CD4-positive, alpha-beta T cell treated with Interferon alpha-2 for 1 hour (primary cell): ENCODE measurements around the gene TOMM5.

Source experiments
- DNase-seq, 2 donors: peaks; one replicate each; pipeline ENCODE4 v3.0.0-alpha.2; 2020 to 2022

TOMM5 gene

DNA sequence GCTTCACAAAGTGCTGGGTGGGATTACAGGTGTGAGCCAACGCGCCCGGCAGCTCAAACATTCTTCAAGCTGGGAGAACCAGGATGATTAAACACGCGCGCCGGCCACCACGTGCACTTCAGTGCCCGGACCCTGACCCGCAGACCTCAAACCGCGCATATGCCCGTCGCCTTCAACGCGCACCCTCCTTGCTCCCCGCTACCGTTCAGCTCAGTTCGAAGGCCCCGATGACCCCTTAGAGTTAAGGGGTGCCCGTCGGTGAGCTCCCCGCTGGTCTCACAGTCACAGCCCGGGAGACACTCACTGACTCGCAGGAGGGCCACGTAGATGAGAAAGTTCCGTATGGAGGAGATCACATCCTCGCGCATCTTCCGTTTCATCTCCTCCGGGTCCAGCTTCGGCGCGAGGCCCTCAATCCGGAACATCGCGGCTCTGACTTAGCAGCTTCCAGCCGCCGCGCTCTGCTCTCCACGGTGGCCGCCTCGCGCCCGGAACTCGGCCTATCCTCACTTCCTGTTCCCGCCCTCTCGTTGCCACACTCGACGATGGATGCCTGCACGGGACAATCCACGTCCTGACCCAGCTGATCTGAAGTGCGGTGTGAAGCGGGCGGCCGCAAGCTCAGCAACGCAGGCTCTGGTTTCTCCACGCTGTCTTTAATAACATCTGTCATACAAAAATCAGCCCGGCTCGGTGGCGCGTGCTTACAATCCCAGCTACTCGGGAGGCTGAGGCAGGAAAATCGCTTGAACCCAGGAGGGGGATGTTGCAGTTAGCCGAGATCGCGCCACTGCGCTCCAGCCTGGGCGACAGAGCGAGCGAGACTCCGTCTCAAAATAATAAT, at the start of gene TOMM5:
TSS of gene TOMM5 (minus strand) at position 490 of the 844 bp plus-strand sequence. CDS start at position 425, 65 bp downstream.
- peak; percentile 89 to 93 for DNase-seq

GRCh38 chr9:37641331-37641730, 48.9 kb upstream of the TOMM5 start:
- DNase-seq, result no peak

DNA sequence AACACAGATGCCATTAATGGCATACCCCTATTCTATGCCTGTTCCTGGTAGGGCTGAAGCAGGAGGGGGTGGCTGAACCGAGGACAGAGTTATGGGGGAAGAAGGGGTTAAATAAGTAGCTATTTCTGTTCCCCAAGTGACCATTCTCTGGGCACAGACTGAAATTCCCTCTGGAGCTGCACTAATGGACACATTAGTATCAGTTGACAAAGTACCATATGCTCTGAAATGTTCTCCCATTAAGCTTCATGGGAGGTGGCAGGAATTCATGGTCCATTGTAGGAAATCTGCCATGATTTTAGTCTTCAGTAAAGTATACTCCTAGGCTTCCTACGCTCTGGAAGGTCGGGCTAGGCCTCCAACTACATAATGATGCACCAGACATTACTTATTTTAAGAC, 47.8 kb upstream of the TOMM5 start:
- no peak for DNase-seq

- DNase-seq, result no peak
These were observed 47.4 kb upstream of the TOMM5 start for GRCh38 chr9:37639841-37640240.

DNA sequence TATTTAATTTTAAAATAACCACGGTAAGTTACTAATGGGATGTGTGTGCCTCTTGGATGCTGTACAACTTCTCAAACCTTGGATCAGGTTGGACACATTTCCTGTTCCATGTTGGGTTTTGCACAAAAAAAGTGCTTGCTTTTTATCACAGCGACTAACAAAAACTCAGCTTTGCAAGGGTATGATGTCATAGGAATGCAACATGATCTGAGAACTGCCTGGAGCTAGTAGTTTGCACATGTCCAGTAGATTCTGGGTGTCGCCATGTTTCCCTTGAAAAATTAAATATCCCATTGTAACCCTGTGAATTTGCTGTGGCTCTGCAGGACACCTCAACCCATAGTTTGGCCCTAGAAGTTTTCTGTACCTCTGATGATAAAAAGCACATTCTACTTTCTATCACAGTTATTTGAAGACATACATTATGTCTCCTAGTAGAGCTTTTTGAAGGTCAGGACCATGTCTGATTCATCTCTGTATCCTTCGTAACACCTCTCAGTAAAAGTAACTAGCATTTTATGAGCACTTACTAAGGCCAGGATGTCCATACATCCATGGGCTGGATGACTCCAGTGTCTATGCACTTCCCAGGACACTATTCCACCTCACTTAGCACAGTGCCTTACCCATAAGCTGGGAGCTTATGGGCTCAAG, 46.8 kb upstream of the TOMM5 start:
- DNase-seq, result no peak

DNA sequence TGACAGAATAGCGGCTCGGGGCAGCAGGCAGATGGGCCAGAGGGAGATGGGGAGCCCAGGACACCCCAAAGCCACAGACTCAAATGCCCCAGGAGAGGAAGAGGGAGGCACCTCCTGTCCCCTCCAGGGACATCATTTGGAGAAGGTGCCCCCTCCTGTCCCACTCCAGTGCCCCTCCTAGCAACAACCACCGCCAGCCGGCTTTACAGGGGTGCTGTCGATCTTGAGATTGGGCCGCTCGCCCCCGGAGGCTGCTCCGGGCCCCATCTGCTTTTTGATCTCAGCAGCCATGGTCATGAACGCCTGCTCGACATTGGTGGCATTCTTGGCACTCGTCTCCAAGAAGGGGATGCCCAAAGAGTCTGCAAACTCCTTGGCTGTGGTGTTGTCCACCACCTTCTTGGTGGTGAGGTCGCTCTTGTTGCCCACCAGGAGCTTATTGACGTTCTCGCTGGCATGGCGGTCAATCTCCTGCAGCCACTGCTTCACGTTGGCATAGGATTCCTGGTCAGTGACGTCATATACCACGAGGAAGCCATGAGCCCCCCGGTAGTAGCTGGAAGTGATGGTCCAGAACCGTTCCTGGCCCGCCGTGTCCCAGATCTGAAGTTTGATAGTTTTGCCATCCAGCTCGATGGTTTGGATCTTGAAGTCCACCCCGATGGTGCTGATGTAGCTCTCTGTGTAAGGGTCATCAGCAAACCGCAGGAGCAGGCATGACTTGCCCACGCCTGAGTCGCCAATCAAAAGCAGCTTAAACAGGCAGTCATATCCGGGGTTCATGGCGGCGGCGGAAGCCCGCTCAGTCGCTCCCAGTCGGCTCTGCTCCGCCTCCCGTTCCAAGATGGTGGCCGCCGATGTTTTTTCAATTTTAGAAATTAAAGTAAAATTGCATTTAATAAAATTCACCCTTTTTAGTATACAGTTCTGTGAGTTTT, 44.4 kb upstream of the TOMM5 start:
- DNase-seq, result no peak

- DNase-seq, result no peak
These were observed 43.4 kb upstream of the TOMM5 start for GRCh38 chr9:37635808-37636207.

DNA sequence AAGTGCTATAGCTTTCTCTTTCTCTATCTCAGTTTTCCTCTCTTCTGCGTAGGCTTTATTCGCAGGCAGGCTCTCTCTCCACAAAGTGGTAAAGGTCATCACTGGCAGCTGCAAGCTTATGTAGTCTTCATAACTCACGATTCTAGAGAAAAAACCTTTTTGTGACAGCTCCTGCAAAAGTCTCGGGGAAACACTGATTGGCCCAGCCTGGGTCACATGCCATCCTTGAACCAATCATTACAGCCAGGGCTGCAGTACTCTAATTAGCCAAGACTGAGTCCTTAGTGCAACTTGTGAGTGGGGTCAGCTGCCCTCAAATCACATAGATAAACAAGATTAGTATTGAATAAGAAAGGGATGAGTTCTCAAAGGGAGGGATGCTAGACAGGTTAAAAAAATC, 40.1 kb upstream of the TOMM5 start:
- DNase-seq, result no peak

- DNase-seq, result no peak
These were observed 34.4 kb upstream of the TOMM5 start for GRCh38 chr9:37626708-37627292.

DNA sequence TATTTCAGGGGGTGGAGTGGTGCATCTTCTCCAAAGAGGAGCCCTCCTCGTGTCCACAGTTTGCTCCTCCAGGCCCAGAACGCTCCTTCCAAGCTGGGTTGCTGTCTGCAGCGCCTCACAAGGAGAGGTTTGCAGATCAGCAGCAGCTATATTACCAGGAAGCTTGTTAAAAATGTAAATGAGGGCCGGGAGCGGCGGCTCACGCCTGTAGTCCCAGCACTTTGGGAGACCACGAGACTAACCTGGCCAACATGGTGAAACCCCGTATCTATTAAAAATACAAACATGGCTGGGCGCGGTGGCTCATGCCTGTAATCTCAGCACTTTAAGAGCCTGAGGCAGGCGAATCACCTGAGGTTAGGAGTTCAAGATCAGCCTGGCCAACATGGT, 33.4 kb upstream of the TOMM5 start:
- DNase-seq, result no peak

GRCh38 chr9:37625036-37625757, 32.8 kb upstream of the TOMM5 start:
- DNase-seq, result no peak

- no peak for DNase-seq
These were observed 31.7 kb upstream of the TOMM5 start for GRCh38 chr9:37624073-37624472.

- DNase-seq, result no peak
These were observed 30.9 kb upstream of the TOMM5 start for GRCh38 chr9:37623267-37623666.

DNA sequence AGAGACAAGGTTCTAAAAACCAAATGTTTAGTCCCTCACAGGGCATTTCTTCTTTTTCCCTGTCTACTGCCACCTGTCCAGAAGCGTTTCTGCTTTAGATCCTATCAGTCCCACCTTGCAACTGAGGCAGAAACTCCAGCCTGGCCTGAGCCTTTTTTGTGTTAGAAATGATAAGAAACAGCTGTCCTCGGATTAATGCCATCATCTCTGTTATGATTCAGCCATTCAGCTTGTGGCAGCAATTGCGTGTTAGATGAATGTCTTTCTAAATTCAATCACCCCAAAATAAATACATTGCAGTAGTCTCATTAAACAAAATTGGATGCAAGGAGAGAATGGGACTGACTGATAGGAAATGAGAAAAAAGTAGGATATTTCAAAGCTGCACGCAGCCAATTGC, 30.1 kb upstream of the TOMM5 start:
- DNase-seq, result no peak

DNA sequence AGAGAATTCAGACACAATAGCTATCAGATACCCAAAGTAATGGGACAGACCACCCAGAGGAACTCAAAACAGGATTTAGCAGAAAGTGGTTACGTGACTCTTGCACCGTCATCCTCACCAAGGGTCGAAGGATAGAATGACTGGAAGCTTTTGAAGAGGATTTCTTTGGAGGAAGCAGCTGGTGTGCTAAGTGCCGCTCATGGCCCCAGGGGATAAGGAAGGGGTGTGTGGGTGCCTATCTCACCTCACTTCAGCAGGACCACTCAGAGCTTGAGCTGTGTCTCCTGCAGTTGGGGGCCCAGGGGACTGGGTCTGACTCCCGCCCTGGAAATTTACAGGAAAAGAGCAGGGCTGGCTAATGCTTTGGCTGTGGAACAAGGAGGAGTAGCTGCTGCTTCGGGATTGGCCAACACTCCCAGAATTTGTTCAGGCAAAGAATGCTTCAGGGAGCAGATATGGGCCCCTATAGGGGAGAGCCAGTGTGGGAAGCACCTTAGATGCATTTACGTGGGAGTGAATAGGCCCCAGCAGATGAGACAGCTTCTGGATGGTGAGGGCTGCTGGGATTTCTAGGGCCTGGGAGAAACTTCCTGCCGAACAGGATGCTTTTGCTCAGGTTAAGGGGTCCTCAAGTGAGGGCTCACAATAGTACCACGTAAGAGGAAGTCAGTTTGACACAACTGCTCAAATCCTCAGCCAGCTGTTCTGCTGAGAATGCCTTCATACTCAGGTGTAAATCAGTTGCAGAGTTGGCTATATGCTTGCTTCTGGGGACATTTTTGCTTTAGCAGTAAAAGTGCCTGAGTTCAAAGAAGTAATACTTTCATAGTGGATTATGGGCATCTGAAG, 29.1 kb upstream of the TOMM5 start:
- no peak for DNase-seq

DNA sequence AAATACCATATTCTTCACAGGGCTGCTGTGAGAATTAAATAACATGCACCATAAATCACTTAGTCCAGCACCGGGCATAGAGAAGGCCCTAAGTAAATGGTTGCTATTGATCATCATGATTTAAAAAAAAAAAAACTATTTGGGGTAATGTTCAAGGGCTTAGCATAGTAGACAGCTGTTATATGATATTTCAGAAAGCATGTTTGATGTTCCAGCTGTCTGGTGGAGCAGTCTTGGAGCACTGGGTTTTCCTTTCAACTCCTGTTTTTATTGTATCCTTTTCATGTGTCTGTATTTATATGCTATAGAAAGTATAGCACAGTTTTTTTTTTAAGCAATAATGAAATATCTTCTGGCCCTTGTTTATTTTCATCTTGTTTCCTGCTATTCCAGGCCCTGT, 28.0 kb upstream of the TOMM5 start:
- no peak for DNase-seq

DNA sequence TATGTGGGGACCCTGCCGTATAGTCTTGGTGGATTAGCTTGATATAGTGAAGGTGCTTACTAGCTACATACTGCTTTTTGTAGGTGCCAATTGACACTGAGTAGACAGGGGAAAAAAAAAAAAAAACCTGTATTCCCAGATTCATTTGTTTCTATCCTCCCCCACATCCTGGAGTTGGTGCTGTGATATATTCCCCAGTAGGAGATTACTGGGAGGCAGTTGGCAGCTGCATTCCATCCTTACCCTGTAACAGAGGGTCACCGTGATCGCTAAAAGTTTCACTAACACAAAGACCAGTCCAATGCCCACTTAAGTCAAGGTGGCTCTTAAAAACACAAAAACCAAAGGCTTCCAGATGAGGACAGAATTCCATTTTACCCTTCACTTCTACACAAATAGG, 27.4 kb upstream of the TOMM5 start:
- no peak for DNase-seq

- no peak for DNase-seq
These were observed 26.4 kb upstream of the TOMM5 start for GRCh38 chr9:37618817-37619216.

GRCh38 chr9:37617832-37618231, 25.4 kb upstream of the TOMM5 start:
- DNase-seq, result no peak

GRCh38 chr9:37617161-37617560, 24.8 kb upstream of the TOMM5 start:
- DNase-seq, result no peak

DNA sequence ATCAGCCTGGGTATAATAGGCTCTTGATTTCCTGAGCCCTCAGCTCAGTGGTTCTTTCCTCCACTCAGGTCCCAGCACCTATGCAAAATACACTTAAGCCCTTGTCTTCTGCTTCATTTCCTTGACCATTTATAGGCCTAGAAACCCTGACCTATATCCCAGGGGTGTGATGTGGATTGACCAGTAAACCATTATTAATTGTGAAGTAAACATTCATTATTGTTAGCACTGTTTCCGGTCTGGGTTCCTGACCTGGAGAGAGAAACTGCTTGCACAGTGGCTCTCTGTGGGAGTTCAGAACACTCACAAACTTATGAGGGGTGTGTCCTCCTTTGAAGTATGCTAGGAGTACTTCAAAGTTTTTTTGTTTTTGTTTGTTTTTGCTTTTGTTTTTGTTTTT, 19.6 kb upstream of the TOMM5 start:
- DNase-seq, result no peak
